H1 (cell line): Measurements from ENCODE around the gene RPN2. TPM values are rescaled to one million over a fixed set of nuclear protein-coding genes. Genes with fewer than 3 reads are reported as not detected.

Experiments used
- CEBPB ChIP-seq: IDR thresholded peaks from 2 replicates; pipeline ENCODE4 v1.6.1; 2012; ENCODE audit warnings: low read depth, low read length
- GTF2F1 ChIP-seq: IDR thresholded peaks from 2 replicates; pipeline ENCODE4 v1.6.1; 2012; ENCODE audit warnings: low read depth, low read length, improper control_type of control experiment, borderline replicate concordance
- MAX ChIP-seq: IDR thresholded peaks from 2 replicates; pipeline ENCODE4 v1.6.1; 2012; ENCODE audit warnings: inconsistent platforms
- PHF8 ChIP-seq: fragments of 200-600 bp; sonication (generic); conservative IDR thresholded peaks from 2 replicates; pipeline ENCODE4 v1.7.1; 2012; ENCODE audit warnings: low read depth, mild to moderate bottlenecking, inconsistent platforms, low read length, moderate library complexity
- polyA plus RNA-seq, 7 experiments: library from polyadenylated mRNA; depleted of rRNA in 3 of 7; stranded (reverse) in 5 of 7; unstranded in 2 of 7; fragments of >200 nt in 5 of 7; fragments of 200-250 nt in 2 of 7; gene quantifications; 1 replicate in 5 of 7; 2 replicates in 1 of 7; 4 replicates in 1 of 7; pipeline versions ENCODE4 v1.2.1 to v1.2.3, GENCODE V29; 2011 to 2013; ENCODE audit warnings: missing spikeins in 2 of 7, mixed read lengths in 2 of 7
- total RNA-seq: library from RNA; stranded (reverse); fragmentation: NEBNext Ultra II Directional; extraction: Animal tissue kit (Norgen Biotek cat#: 25700); gene quantifications from 2 replicates; pipeline ENCODE4 v1.2.1, GENCODE V29; 2021

The RPN2 gene
- total and polyA plus RNA-seq, 2 of the 8 experiments (the other 6 are each of a cell fraction or from before 2014, with no cell fraction given) = 236 to 379 TPM

- TF ChIP-seq PHF8 (no peak), CEBPB (no peak), MAX (peak; percentile 42; the same call in 1 of the 2 replicates), GTF2F1 (no peak)
These were observed 99.9 kb downstream of the RPN2 start (continued) for GRCh38 chr20:37278966-37279590.
